Measurements from ENCODE around the gene ERN2. TPM values are rescaled to one million over a fixed set of nuclear protein-coding genes. Genes with fewer than 3 reads are reported as not detected.
"Not testable (repeated sequence)": the region's sequence is repeated elsewhere in the genome, so short reads cannot be mapped to it uniquely, and the experiment has no call there.

ERN2 gene
- total and polyA plus RNA-seq, 2 experiments from 2014 or later = 0.46 to 0.97 TPM

GRCh38 chr16:23755484-23755809 lies 42.4 kb upstream of the ERN2 start:
- H3K36me3 ChIP-seq (replicated peaks; ENCODE audit: insufficient read depth, low read depth) = no peaks in the 10 kb centered on the region
- no peaks in the 10 kb centered on the region for H3K9me2 ChIP-seq (replicated peaks; ENCODE audit: insufficient read depth)
- H2AFZ ChIP-seq = no peak overlapping the region
- no peaks in the 10 kb centered on the region for H4K20me1 ChIP-seq (ENCODE audit: insufficient read depth, poor library complexity, severe bottlenecking)
- H3K27ac ChIP-seq = no peak overlapping the region
- no peak overlapping the region for H3K4me3 ChIP-seq
- no peak for TF ChIP-seq EZH2 (IDR thresholded peaks at IDR 0.05; ENCODE audit: borderline replicate concordance)
- TF ChIP-seq EZH2phosphoT487 (IDR thresholded peaks at IDR 0.05; ENCODE audit: low read depth, severe bottlenecking, unreplicated experiment) = no peak
- no peak for TF ChIP-seq CTCF (IDR thresholded peaks at IDR 0.05; ENCODE audit: poor library complexity)
- peaks cover 39% of the 10 kb centered on the region for H3K27me3 ChIP-seq
- no peaks in the 10 kb centered on the region for H3K9me3 ChIP-seq (ENCODE audit: low read depth)
- DNase-seq (ENCODE audit: low spot score) = no peak
- WGBS (ENCODE audit: low lambda C conversion rate, missing lambda C conversion rate) = 80% methylated on average over 14 of the region's 15 CpGs
- no peaks in the 10 kb centered on the region for H3K4me1 ChIP-seq (ENCODE audit: insufficient read depth)
- H3K4me2 ChIP-seq = no peak overlapping the region
- H3K79me2 ChIP-seq = no peaks in the 10 kb centered on the region

GRCh38 chr16:23754594-23755483 lies 41.8 kb upstream of the ERN2 start, which contains the start of gene CHP2:
Gene CHP2, plus strand, starts transcription at chr16:23755026. Its CDS starts 24 bp downstream, at chr16:23755050.
- Histone ChIP-seq H3K27me3 (peaks cover 39% of the 10 kb centered on the region), H3K9me2 (replicated peaks; ENCODE audit: insufficient read depth) (no peaks in the 10 kb centered on the region), H2AFZ (no peak within 1 kb of the TSS), H3K79me2 (no peaks in the 10 kb centered on the region), H3K27ac (no peak within 1 kb of the TSS), H3K4me3 (no peak within 1 kb of the TSS), H3K4me1 (ENCODE audit: insufficient read depth) (no peaks in the 10 kb centered on the region), H3K36me3 (replicated peaks; ENCODE audit: insufficient read depth, low read depth) (no peaks in the 10 kb centered on the region), H3K4me2 (peak within 1 kb of the TSS; percentile 78), H3K9me3 (ENCODE audit: low read depth) (no peaks in the 10 kb centered on the region), H4K20me1 (ENCODE audit: insufficient read depth, poor library complexity, severe bottlenecking) (no peaks in the 10 kb centered on the region)
- no peak for TF ChIP-seq EZH2 (IDR thresholded peaks at IDR 0.05; ENCODE audit: borderline replicate concordance)
- TF ChIP-seq CTCF (IDR thresholded peaks at IDR 0.05; ENCODE audit: poor library complexity) = no peak
- no peak for TF ChIP-seq EZH2phosphoT487 (IDR thresholded peaks at IDR 0.05; ENCODE audit: low read depth, severe bottlenecking, unreplicated experiment)
- WGBS (ENCODE audit: low lambda C conversion rate, missing lambda C conversion rate) = 30% methylated on average over 58 of the region's 80 CpGs
- DNase-seq (ENCODE audit: low spot score) = peak; percentile 32

GRCh38 chr16:23753908-23754593 lies 41.0 kb upstream of the ERN2 start:
- H3K9me3 ChIP-seq (ENCODE audit: low read depth) = no peaks in the 10 kb centered on the region
- no peaks in the 10 kb centered on the region for H4K20me1 ChIP-seq (ENCODE audit: insufficient read depth, poor library complexity, severe bottlenecking)
- no peaks in the 10 kb centered on the region for H3K9me2 ChIP-seq (replicated peaks; ENCODE audit: insufficient read depth)
- H2AFZ ChIP-seq = no peak overlapping the region
- H3K79me2 ChIP-seq = no peaks in the 10 kb centered on the region
- WGBS (ENCODE audit: low lambda C conversion rate, missing lambda C conversion rate) = 54% methylated on average over 14 of the region's 17 CpGs
- H3K4me1 ChIP-seq (ENCODE audit: insufficient read depth) = no peaks in the 10 kb centered on the region
- no peak for DNase-seq (ENCODE audit: low spot score)
- TF ChIP-seq EZH2 (IDR thresholded peaks at IDR 0.05; ENCODE audit: borderline replicate concordance) (no peak), EZH2phosphoT487 (IDR thresholded peaks at IDR 0.05; ENCODE audit: low read depth, severe bottlenecking, unreplicated experiment) (no peak)
- peak overlapping the region; percentile 78 for H3K4me2 ChIP-seq
- no peak overlapping the region for H3K27ac ChIP-seq
- no peak overlapping the region for H3K4me3 ChIP-seq
- peaks cover 39% of the 10 kb centered on the region for H3K27me3 ChIP-seq
- no peaks in the 10 kb centered on the region for H3K36me3 ChIP-seq (replicated peaks; ENCODE audit: insufficient read depth, low read depth)

GRCh38 chr16:23751053-23751452 lies 38.0 kb upstream of the ERN2 start:
- H2AFZ ChIP-seq; H3K9me2 ChIP-seq (replicated peaks; ENCODE audit: insufficient read depth); H4K20me1 ChIP-seq (ENCODE audit: insufficient read depth, poor library complexity, severe bottlenecking); H3K79me2 ChIP-seq; DNase-seq (ENCODE audit: low spot score); H3K4me1 ChIP-seq (ENCODE audit: insufficient read depth); H3K36me3 ChIP-seq (replicated peaks; ENCODE audit: insufficient read depth, low read depth); H3K9me3 ChIP-seq (ENCODE audit: low read depth); H3K4me2 ChIP-seq; H3K27ac ChIP-seq; H3K4me3 ChIP-seq: not testable (repeated sequence)
- 100% methylated on average over 1 of the region's 1 CpG for WGBS (ENCODE audit: low lambda C conversion rate, missing lambda C conversion rate)
- peaks cover 31% of the 10 kb centered on the region for H3K27me3 ChIP-seq

All from hepatocyte (in vitro differentiated cells).